Measurements from ENCODE around the gene TNNC1. TPM values are rescaled to one million over a fixed set of nuclear protein-coding genes. Genes with fewer than 3 reads are reported as not detected.
A peak's percentile ranks its signal among the peaks of the same experiment; 100 is the strongest.

The TNNC1 gene
- total and polyA plus RNA-seq, 2 of the 13 experiments (the other 11 are each of a cell fraction or from before 2014, with no cell fraction given), result 11.8 to 36.4 TPM

GRCh38 chr3:52444860-52445793 lies 8.7 kb downstream of the TNNC1 start, which contains the start of gene SEMA3G (continued):
- TF ChIP-seq ZNF33B (CRISPR knock-in tag; IDR thresholded peaks at IDR 0.05) (no peak), NCOA5 (CRISPR knock-in tag; IDR thresholded peaks at IDR 0.05) (no peak), ZNF280B (CRISPR knock-in tag; IDR thresholded peaks at IDR 0.05; ENCODE audit: borderline replicate concordance) (no peak), JARID2 (CRISPR knock-in tag; IDR thresholded peaks at IDR 0.05; ENCODE audit: insufficient replicate concordance) (no peak), RORA (CRISPR knock-in tag; IDR thresholded peaks at IDR 0.05) (no peak), XBP1 (CRISPR knock-in tag; IDR thresholded peaks at IDR 0.05) (no peak), ZNF101 (CRISPR knock-in tag; IDR thresholded peaks at IDR 0.05; ENCODE audit: borderline replicate concordance, low read depth) (no peak), KLF11 (CRISPR knock-in tag; IDR thresholded peaks at IDR 0.05) (no peak), FUBP1 (CRISPR knock-in tag; IDR thresholded peaks at IDR 0.05; ENCODE audit: borderline replicate concordance) (no peak), SPEN (CRISPR knock-in tag; IDR thresholded peaks at IDR 0.05; ENCODE audit: low read depth) (peak; percentile 79), ZNF552 (CRISPR knock-in tag; IDR thresholded peaks at IDR 0.05; ENCODE audit: borderline replicate concordance) (no peak), STAT5B (CRISPR knock-in tag; IDR thresholded peaks at IDR 0.05) (no peak), ETS1 (CRISPR knock-in tag; IDR thresholded peaks at IDR 0.05) (no peak), POLR2G (IDR thresholded peaks at IDR 0.05; ENCODE audit: low read depth, low read length) (peak; percentile 94), MBD4 (IDR thresholded peaks at IDR 0.05; ENCODE audit: borderline replicate concordance, low read length) (no peak), PBX3 (CRISPR knock-in tag; IDR thresholded peaks at IDR 0.05; ENCODE audit: borderline replicate concordance) (no peak), STAT6 (CRISPR knock-in tag; IDR thresholded peaks at IDR 0.05; ENCODE audit: borderline replicate concordance) (no peak)

Measured in HepG2 (cell line).